IMR-90 (cell line): Measurements from ENCODE around the gene CATSPERZ. TPM values are rescaled to one million over a fixed set of nuclear protein-coding genes. Genes with fewer than 3 reads are reported as not detected.
A peak's percentile ranks its signal among the peaks of the same experiment; 100 is the strongest.

Experiments used
- ATAC-seq: fragments of 200-7000 bp; cut with Tn5 transposase; 2 replicates; pipeline ENCODE4 v1.9.1; 2020; ENCODE audit warnings: low read depth, mild to moderate bottlenecking, moderate library complexity
- BruUV-seq: library from RNA; stranded (reverse); fragments of 400-500 nt; replicated peaks from 2 replicates; lab custom pipeline; 2021; lab: Mats Ljungman, UMichigan
- CTCF ChIA-PET: fragments of 300-600 bp; formaldehyde crosslinking; extraction: SDS; loops from one replicate; lab custom pipeline; 2021; ENCODE audit warnings: antibody characterized with exemption; lab: Yijun Ruan, JAX
- POLR2A ChIA-PET: fragments of 300-600 bp; sonication (Branson Sonifier 250); formaldehyde crosslinking; loops from one replicate; lab custom pipeline; 2022; ENCODE audit warnings: antibody characterized with exemption; ENCODE audit not compliant: unreplicated experiment; lab: Charles Lee
- DNase-seq: peaks from one replicate; pipeline ENCODE4 v3.0.0; 2013
- H2AFZ ChIP-seq: replicated peaks from 2 replicates; pipeline ENCODE3; 2013; ENCODE audit warnings: low read length, mild to moderate bottlenecking; ENCODE audit not compliant: poor library complexity
- H2AK5ac ChIP-seq: 2 replicates; pipeline ENCODE4 v1.6.1; 2013; ENCODE audit warnings: low read depth, low read length, inconsistent platforms
- H2AK9ac ChIP-seq: replicated peaks from 2 replicates; pipeline ENCODE3; 2013; ENCODE audit warnings: mild to moderate bottlenecking, low read depth, low read length, moderate library complexity; ENCODE audit not compliant: poor library complexity
- H2BK120ac ChIP-seq: 2 replicates; pipeline ENCODE4 v1.6.1; 2013; ENCODE audit warnings: low read depth, low read length, inconsistent platforms
- H2BK15ac ChIP-seq: 3 replicates; pipeline ENCODE4 v1.6.1; 2013; ENCODE audit warnings: low read depth, low read length, inconsistent platforms
- H2BK20ac ChIP-seq: 2 replicates; pipeline ENCODE4 v1.6.1; 2013; ENCODE audit warnings: low read depth, mild to moderate bottlenecking, inconsistent platforms, low read length, moderate library complexity
- H2BK5ac ChIP-seq: 2 replicates; pipeline ENCODE4 v1.6.1; 2013; ENCODE audit warnings: mild to moderate bottlenecking, low read depth, low read length, inconsistent platforms; ENCODE audit not compliant: poor library complexity, severe bottlenecking
- H3K14ac ChIP-seq: replicated peaks from 2 replicates; pipeline ENCODE4 v1.6.1; 2013; ENCODE audit warnings: low read depth, low read length, inconsistent platforms
- H3K18ac ChIP-seq: 2 replicates; pipeline ENCODE4 v1.6.1; 2013; ENCODE audit warnings: low read depth, low read length, control low read depth
- H3K23ac ChIP-seq: 2 replicates; pipeline ENCODE4 v1.6.1; 2013; ENCODE audit warnings: low read depth, low read length, inconsistent platforms
- H3K27ac ChIP-seq: 2 replicates; pipeline ENCODE4 v1.5.1; 2013; ENCODE audit warnings: mild to moderate bottlenecking, control low read depth, low read length; ENCODE audit not compliant: insufficient read depth
- H3K27me3 ChIP-seq: 2 replicates; pipeline ENCODE4 v1.6.1; 2013; ENCODE audit warnings: low read length; ENCODE audit not compliant: control insufficient read depth, insufficient read depth
- H3K36me3 ChIP-seq: 2 replicates; pipeline ENCODE4 v1.6.1; 2013; ENCODE audit warnings: low read length, mixed read lengths; ENCODE audit not compliant: control insufficient read depth, insufficient read depth
- H3K4ac ChIP-seq: 2 replicates; pipeline ENCODE4 v1.6.1; 2013; ENCODE audit warnings: low read depth, low read length, inconsistent platforms
- H3K4me1 ChIP-seq: 2 replicates; pipeline ENCODE4 v1.6.1; 2013; ENCODE audit warnings: low read length, mixed read lengths; ENCODE audit not compliant: control insufficient read depth, insufficient read depth
- H3K4me2 ChIP-seq: 2 replicates; pipeline ENCODE4 v1.6.1; 2013; ENCODE audit warnings: low read depth, mild to moderate bottlenecking, control low read depth, low read length, moderate library complexity
- H3K4me3 ChIP-seq: 2 replicates; pipeline ENCODE4 v1.5.1; 2013; ENCODE audit warnings: low read depth, mild to moderate bottlenecking, control low read depth, low read length, moderate library complexity; ENCODE audit not compliant: insufficient read depth
- H3K56ac ChIP-seq: 2 replicates; pipeline ENCODE4 v1.6.1; 2013; ENCODE audit warnings: low read length, inconsistent platforms; ENCODE audit not compliant: insufficient read depth; ENCODE audit errors: extremely low read depth
- H3K79me1 ChIP-seq, 2 experiments: 2 replicates each; pipeline ENCODE4 v1.6.1; 2013; ENCODE audit warnings: low read length in 2 of 2, inconsistent platforms in 1 of 2, low read depth in 1 of 2
- H3K9ac ChIP-seq: 2 replicates; pipeline ENCODE4 v1.6.1; 2013; ENCODE audit warnings: low read depth, low read length, control low read depth
- H3K9me1 ChIP-seq: 2 replicates; pipeline ENCODE4 v1.6.1; 2013; ENCODE audit warnings: low read length, inconsistent platforms; ENCODE audit not compliant: insufficient read depth
- H3K9me3 ChIP-seq: 2 replicates; pipeline ENCODE4 v1.6.1; 2013; ENCODE audit warnings: low read length; ENCODE audit not compliant: control insufficient read depth, insufficient read depth
- H4K20me1 ChIP-seq: 2 replicates; pipeline ENCODE4 v1.6.1; 2013; ENCODE audit warnings: low read length, inconsistent platforms; ENCODE audit not compliant: insufficient read depth
- H4K5ac ChIP-seq: 2 replicates; pipeline ENCODE4 v1.6.1; 2013; ENCODE audit warnings: mild to moderate bottlenecking, low read depth, low read length, control low read depth
- H4K8ac ChIP-seq, 2 experiments: 2 replicates each; pipeline ENCODE4 v1.6.1; 2013; ENCODE audit warnings: low read depth in 2 of 2, low read length in 2 of 2, control low read depth in 1 of 2, inconsistent platforms in 1 of 2
- H4K91ac ChIP-seq: 2 replicates; pipeline ENCODE4 v1.6.1; 2013; ENCODE audit warnings: low read depth, low read length, inconsistent platforms; ENCODE audit not compliant: insufficient read depth
- BHLHE40 ChIP-seq: fragments of 150-350 bp; IDR thresholded peaks from 2 replicates; pipeline ENCODE4 v1.6.1; 2016; ENCODE audit warnings: mild to moderate bottlenecking, low read depth, low read length
- CHD1 ChIP-seq: IDR thresholded peaks from 2 replicates; pipeline ENCODE4 v1.6.1; 2012; ENCODE audit warnings: low read depth, low read length, improper control_type of control experiment
- ELK1 ChIP-seq: fragments of 150-350 bp; IDR thresholded peaks from 2 replicates; pipeline ENCODE4 v1.6.1; 2016; ENCODE audit warnings: low read depth, mild to moderate bottlenecking, low read length, moderate library complexity, borderline replicate concordance
- FOS ChIP-seq: fragments of 150-350 bp; IDR thresholded peaks from 2 replicates; pipeline ENCODE4 v1.6.1; 2016; ENCODE audit warnings: low read depth, low read length
- MAFK ChIP-seq: IDR thresholded peaks from 2 replicates; pipeline ENCODE4 v1.6.1; 2012; ENCODE audit warnings: low read depth, low read length, improper control_type of control experiment
- MAZ ChIP-seq: IDR thresholded peaks from 2 replicates; pipeline ENCODE4 v1.6.1; 2012; ENCODE audit warnings: low read depth, mild to moderate bottlenecking, low read length, improper control_type of control experiment, moderate library complexity, borderline replicate concordance
- MXI1 ChIP-seq: IDR thresholded peaks from 2 replicates; pipeline ENCODE4 v1.6.1; 2012; ENCODE audit warnings: low read depth, mild to moderate bottlenecking, low read length, moderate library complexity, borderline replicate concordance
- NFE2L2 ChIP-seq: fragments of 150-350 bp; IDR thresholded peaks from 2 replicates; pipeline ENCODE4 v1.6.1; 2016; ENCODE audit warnings: low read depth, mild to moderate bottlenecking, low read length
- POLR2A ChIP-seq: IDR thresholded peaks from 2 replicates; pipeline ENCODE4 v1.6.1; 2012; ENCODE audit warnings: mild to moderate bottlenecking, low read depth, low read length
- RAD21 ChIP-seq: IDR thresholded peaks from 2 replicates; pipeline ENCODE4 v1.6.1; 2012; ENCODE audit warnings: low read length, improper control_type of control experiment
- RCOR1 ChIP-seq: IDR thresholded peaks from 2 replicates; pipeline ENCODE4 v1.6.1; 2012; ENCODE audit warnings: mild to moderate bottlenecking, low read length, improper control_type of control experiment; ENCODE audit not compliant: insufficient replicate concordance
- RFX5 ChIP-seq: IDR thresholded peaks from 2 replicates; pipeline ENCODE4 v1.8.0; 2012; ENCODE audit warnings: low read depth, mild to moderate bottlenecking, low read length, moderate library complexity
- SMC3 ChIP-seq: fragments of 150-350 bp; IDR thresholded peaks from 2 replicates; pipeline ENCODE4 v1.6.1; 2016; ENCODE audit warnings: low read depth, mild to moderate bottlenecking, antibody characterized with exemption, low read length, moderate library complexity
- USF2 ChIP-seq: fragments of 150-350 bp; IDR thresholded peaks from 2 replicates; pipeline ENCODE4 v1.6.1; 2017; ENCODE audit warnings: mild to moderate bottlenecking, antibody characterized with exemption, low read length, low read depth
- WGBS, 2 experiments: methylation state at CpG; one replicate each; pipeline versions ENCODE4 v1.1.5 to v1.1.7; 2013; ENCODE audit warnings: missing lambda C conversion rate in 2 of 2; ENCODE audit not compliant: insufficient read length in 1 of 2; ENCODE audit errors: extremely low coverage in 2 of 2; 5-methylcytosine and 5-hydroxymethylcytosine counted together
- dilution Hi-C: fragments of 300-500 bp; cut with HindIII; formaldehyde crosslinking; loops from one replicate; pipeline ENCODE4 v1.14.3; 2018; ENCODE audit warnings: low sequenced_read_pairs; ENCODE audit not compliant: unreplicated experiment
- in situ Hi-C: fragments of 300-500 bp; cut with MboI; formaldehyde crosslinking; loops from 3 replicates; pipeline ENCODE4 v1.14.3; 2019; ENCODE audit warnings: low sequenced_read_pairs, inconsistent platforms, mixed read lengths
- intact Hi-C: fragments of 100-400 bp; cut with micrococcal nuclease; formaldehyde crosslinking; loops from 2 replicates; pipeline ENCODE4 v1.10.0; 2022
- polyA plus RNA-seq, 3 experiments: library from polyadenylated mRNA; depleted of rRNA; stranded (reverse); fragments of >200 nt; gene quantifications; 2 replicates each; pipeline ENCODE4 v1.2.3, GENCODE V29; 2012; ENCODE audit warnings: low replicate concordance in 1 of 3
- total RNA-seq: library from RNA; depleted of rRNA; stranded (reverse); fragments of >200 nt; gene quantifications from 2 replicates; pipeline ENCODE4 v1.2.3, GENCODE V29; 2012

The CATSPERZ gene
- total and polyA plus RNA-seq, 2 of the 4 experiments (the other 2 are of a cell fraction): not detected

- Histone ChIP-seq H2BK15ac (no peak overlapping the region), H2BK20ac (no peak overlapping the region), H3K36me3 (no peaks in the 10 kb centered on the region), H3K9me1 (no peaks in the 10 kb centered on the region), H3K27me3 (peaks cover 11% of the 10 kb centered on the region; the same call in 1 of the 2 replicates), H3K9me3 (no peaks in the 10 kb centered on the region), H3K4me1 (peaks cover 6% of the 10 kb centered on the region), H4K8ac (no peak overlapping the region; a peak in 1 of 4 replicates), H3K4ac (no peak overlapping the region), H4K5ac (no peak overlapping the region), H2AK5ac (no peak overlapping the region), H3K18ac (no peak overlapping the region), H3K9ac (no peak overlapping the region), H4K20me1 (no peaks in the 10 kb centered on the region), H2BK5ac (no peak overlapping the region), H3K79me1 (no peaks in the 10 kb centered on the region), H3K56ac (no peak overlapping the region), H3K4me3 (no peak overlapping the region), H2BK120ac (no peak overlapping the region), H4K91ac (no peak overlapping the region), H3K27ac (no peak overlapping the region), H3K4me2 (peak overlapping the region; percentile 50; the same call in 1 of the 2 replicates), H2AFZ (peak overlapping the region; percentile 97), H2AK9ac (peak overlapping the region; percentile 78), H3K23ac (no peak overlapping the region), H3K14ac (no peak overlapping the region)
- intact Hi-C loops (no loop called here), in situ Hi-C loops (no loop called here), dilution Hi-C loops (no loop called here)
- POLR2A ChIA-PET: interaction anchor here (1.1 kb wide), 1 partner anchor 26 kb away, joined by 4 read pairs; the partner anchor contains the start of gene TRMT112
- no TSS peak for BruUV-seq
- ATAC-seq (no peak; the same call in 1 of the 2 replicates), DNase-seq (no peak)
- CTCF ChIA-PET: interaction anchor here (0.6 to 2.2 kb wide), 5 partner anchors 10 to 42 kb away, joined by 4 to 11 read pairs (median 6); partner anchors contain the start of genes PRDX5 and TRMT112
- 67% methylated on average over 6 of the region's 29 CpGs; no CpG with 5 or more reads in 1 of the 2 experiments for WGBS, 2 experiments
- TF ChIP-seq NFE2L2: no peak
- TF ChIP-seq MAZ: no peak
- TF ChIP-seq RCOR1: no peak
- no peak for TF ChIP-seq SMC3
- no peak for TF ChIP-seq POLR2A
- TF ChIP-seq ELK1: no peak
- no peak for TF ChIP-seq MXI1
- no peak for TF ChIP-seq FOS
- no peak for TF ChIP-seq USF2
- no peak for TF ChIP-seq CHD1
- no peak for TF ChIP-seq BHLHE40
- TF ChIP-seq RAD21: no peak
- no peak for TF ChIP-seq RFX5
- no peak for TF ChIP-seq MAFK
These were observed 42.9 kb downstream of the CATSPERZ start for GRCh38 chr11:64342869-64343745.
